DMS53 (cell line): ENCODE data around the gene CFAP46.
A peak's percentile ranks its signal among the peaks of the same experiment; 100 is the strongest.
"Not testable (repeated sequence)": the region's sequence is repeated elsewhere in the genome, so short reads cannot be mapped to it uniquely, and the experiment has no call there.

Experiments used
- DNase-seq: peaks from one replicate; lab custom pipeline; 2025; lab: John Stamatoyannopoulos, UW

The CFAP46 gene

GRCh38 chr10:132788180-132788830 lies 154.1 kb downstream of the CFAP46 start:
- peak; percentile 19 for DNase-seq

GRCh38 chr10:132787495-132788179 lies 154.7 kb downstream of the CFAP46 start:
- no peak for DNase-seq

GRCh38 chr10:132786884-132787494 lies 155.4 kb downstream of the CFAP46 start:
- no peak for DNase-seq

DNA sequence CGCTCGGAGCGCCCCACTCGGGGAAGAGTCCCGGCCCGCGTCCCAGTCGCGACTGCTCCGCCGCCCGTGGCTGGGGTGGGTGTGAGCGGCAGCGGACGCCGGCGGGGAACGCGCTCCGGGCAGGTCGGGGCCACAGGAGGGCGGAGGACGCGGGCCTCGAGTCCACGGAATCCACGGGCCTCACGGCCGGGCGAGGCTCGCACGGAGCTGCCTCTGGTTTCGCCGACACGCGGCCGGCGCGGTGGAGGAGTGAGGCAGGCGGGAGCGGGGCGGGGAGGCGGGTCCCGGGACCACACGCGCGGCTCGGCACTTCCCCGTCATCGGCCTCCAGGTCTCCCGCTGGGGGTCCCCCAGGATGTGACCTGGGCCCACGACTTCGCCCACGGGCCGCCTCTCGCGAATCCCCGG lies 155.9 kb downstream of the CFAP46 start:
- no peak for DNase-seq

DNA sequence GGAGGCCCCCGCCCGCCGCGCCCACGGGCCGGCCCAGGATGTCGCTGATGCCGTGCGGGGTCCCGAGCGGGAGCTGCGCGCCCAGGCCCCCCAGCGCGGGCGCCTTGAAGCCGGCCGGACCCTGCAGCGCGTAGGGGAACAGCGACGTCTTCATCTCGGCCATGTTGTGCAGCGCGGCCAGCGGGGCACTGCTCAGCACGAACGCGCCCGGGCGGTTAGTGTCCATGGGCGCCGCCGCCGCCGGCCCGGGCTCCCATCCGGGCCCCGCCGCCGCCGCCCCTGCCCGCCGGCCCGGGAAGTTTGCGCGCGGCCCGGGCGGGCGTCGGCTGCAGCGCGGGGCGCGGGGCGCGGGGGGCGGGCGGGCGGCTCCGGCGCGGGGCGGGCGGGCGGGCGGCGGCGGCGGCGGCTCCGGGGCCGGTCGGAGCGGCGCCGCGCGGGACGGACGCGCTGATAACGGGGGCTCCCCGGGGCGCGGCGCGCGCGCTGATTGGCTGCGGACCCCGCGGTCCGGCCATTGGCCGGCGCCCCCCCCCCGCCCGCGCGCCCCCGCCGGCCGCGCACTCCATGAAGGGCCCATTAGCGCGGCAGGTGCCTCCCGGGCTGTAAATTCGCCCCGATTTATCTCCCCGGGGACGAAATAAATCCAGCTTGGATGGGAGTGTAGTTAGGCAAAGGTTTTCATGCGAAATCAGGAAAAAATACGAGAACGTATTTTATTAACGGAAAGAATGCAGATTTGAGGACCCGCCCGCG lies 156.5 kb downstream of the CFAP46 start, which contains the start of gene NKX6-2:
TSS of gene NKX6-2 (minus strand) at position 425 of the 753 bp plus-strand sequence. CDS start at position 226, 199 bp downstream.
- DNase-seq, result no peak

- no peak for DNase-seq
Measured at GRCh38 chr10:132784866-132785722, 157.3 kb downstream of the CFAP46 start.

DNA sequence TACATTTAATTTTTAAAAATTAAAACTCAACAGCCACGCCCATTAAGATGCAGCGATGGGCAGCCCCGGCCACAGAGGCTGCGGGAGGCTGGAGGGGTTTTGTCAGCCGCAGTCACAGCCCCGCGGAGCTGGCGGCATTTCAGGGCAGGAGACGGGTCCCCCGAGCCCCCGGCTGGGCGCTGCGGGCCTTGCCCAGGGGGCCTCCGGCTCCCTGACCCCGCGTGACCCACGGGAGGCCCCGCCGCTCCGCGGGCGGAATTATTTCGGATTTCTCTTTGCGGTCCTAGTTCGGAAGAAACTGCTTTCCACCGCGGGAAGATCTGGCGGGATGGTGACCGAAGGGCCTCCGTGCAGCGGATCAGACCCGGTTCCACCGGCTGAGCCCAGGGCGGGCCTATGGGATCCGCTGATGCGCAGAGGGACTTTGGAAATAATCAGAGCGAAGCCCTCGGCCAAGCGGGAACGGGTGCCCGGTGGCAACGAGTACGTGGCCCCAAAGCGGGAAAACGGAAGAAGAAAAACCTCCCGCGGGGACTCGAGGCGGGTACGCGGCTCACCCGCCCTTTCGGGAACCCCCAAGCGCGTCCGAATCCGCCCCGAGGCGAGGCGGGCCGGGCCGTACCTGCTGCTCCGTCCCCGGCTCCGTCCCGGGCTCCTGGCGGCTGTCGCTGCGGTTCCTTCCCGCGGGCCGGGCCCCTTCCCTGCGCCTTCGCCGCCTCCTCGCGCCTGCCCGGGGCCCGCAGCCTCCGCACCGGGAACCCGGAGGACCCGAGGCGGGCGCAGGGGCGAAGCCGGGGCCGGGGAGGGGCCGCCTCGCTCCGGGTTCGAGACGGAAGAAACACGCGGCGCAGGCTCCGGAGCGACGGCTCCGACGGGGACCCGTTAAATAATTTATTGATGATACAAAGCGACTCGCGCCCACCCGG lies 158.2 kb downstream of the CFAP46 start:
- DNase-seq, result no peak

GRCh38 chr10:132783165-132783939 lies 159.0 kb downstream of the CFAP46 start:
- no peak for DNase-seq

GRCh38 chr10:132781556-132781955 lies 160.8 kb downstream of the CFAP46 start:
- no peak for DNase-seq

- DNase-seq, result no peak
Measured at GRCh38 chr10:132780356-132780755, 162.0 kb downstream of the CFAP46 start.

GRCh38 chr10:132779549-132780294 lies 162.6 kb downstream of the CFAP46 start:
- no peak for DNase-seq

DNA sequence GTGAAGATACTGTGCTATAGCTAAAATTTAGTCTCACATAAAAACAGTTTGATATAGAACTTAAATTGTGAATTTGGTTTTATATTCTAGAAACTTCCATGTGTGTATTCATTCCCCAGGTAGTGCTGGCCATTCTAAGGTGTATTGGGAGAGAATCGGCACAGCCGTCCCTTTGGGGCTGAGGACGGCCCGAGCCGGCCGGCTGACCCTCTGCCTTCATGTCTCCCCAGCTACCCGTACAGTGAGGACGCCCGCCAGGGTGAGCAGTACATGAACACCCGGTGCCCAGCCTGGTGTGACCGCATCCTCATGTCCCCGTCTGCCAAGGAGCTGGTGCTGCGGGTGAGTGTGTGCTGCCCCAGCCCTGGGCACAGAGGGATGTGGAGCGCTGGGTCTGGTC lies 164.9 kb downstream of the CFAP46 start:
- DNase-seq, result no peak

DNA sequence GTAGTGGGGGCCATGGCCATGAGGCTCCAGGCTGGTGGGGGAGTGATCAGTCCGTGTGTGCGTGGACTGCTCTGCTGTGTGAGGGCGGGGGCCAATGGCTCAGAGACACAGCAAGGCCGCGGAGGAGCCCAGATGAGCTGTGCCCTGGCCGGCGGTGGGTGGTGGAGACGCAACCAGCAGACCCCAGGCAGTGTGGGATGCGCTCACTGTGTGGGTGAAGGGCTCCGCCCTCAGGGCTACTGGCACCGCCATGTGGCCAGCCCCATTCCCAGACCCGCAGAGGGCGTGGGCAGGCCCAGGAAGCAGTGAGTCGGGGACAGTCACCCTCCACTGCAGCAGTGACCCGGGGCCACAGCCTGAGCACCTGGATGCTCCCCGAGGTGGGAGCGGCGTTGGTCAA lies 165.5 kb downstream of the CFAP46 start:
- no peak for DNase-seq

GRCh38 chr10:132776186-132776585 lies 166.2 kb downstream of the CFAP46 start:
- DNase-seq, result no peak

- peak; percentile 27 for DNase-seq
Measured at GRCh38 chr10:132774902-132775863, 167.2 kb downstream of the CFAP46 start.

DNA sequence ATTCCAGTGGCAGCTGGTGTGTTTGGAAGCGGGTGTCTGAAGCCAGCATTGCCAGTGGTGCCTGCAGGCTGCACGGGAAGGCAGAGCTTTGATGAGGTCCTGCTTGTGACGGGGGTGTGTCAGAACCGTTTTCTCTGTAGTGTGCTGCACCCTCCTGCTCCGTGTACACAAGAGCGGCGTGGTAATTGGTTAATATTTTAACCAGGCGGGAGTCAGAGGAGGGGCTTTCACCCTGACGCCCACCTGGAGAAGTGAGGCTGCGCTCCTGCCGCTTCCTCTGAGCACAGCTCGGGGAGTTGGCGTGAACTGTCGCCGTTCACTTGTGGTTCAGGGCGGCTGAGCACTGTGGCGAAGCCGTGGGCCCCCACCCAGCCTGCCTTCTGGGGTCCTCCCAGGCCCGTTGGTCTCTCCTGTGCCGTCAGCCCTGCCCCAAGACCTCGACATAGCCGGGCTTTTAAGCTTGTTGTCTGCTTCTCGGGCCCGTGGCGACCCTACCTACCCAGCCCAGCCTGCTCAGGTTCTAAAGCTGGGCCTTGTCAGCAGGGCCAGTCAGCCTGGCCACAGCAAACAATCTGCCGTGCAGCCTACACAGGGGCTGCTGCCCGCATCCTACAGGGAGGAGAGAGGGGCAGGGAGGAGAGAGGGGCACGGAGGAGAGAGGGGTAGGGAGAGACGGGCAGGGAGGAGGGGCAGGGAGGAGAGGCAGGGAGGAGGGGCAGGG lies 168.0 kb downstream of the CFAP46 start:
- no peak for DNase-seq

GRCh38 chr10:132772816-132773215 lies 169.6 kb downstream of the CFAP46 start:
- not testable (repeated sequence) for DNase-seq
